WERI-Rb-1 (cell line): Measurements from ENCODE around the gene CDH18.

Source experiments
- DNase-seq: peaks from one replicate; pipeline ENCODE4 v3.0.0-alpha.2; 2020
- H3K27ac ChIP-seq: fragments of 250-450 bp; sonication (Bioruptor Pico); 2 replicates; pipeline ENCODE4 v1.5.1; 2020; ENCODE audit warnings: mild to moderate bottlenecking, moderate library complexity
- H3K27me3 ChIP-seq: fragments of 250-450 bp; sonication (Bioruptor Pico); 2 replicates; pipeline ENCODE4 v1.5.1; 2021; ENCODE audit warnings: mild to moderate bottlenecking, low read depth, moderate library complexity; ENCODE audit not compliant: insufficient read depth, severe bottlenecking
- H3K36me3 ChIP-seq: fragments of 250-450 bp; sonication (Bioruptor Pico); 2 replicates; pipeline ENCODE4 v1.5.1; 2020; ENCODE audit warnings: mild to moderate bottlenecking, moderate library complexity
- H3K4me3 ChIP-seq: 2 replicates; pipeline ENCODE4 v1.5.1; 2011; ENCODE audit warnings: low read depth, mild to moderate bottlenecking, control low read depth, low read length
- H3K9me3 ChIP-seq: fragments of 250-450 bp; sonication (Bioruptor Pico); 2 replicates; pipeline ENCODE4 v1.5.1; 2021; ENCODE audit warnings: mild to moderate bottlenecking, moderate library complexity; ENCODE audit not compliant: severe bottlenecking
- TF ChIP-seq, protein P1 (sequence below): IDR thresholded peaks from 2 replicates; pipeline ENCODE4 v1.5.1; 2011; ENCODE audit warnings: low read depth, mild to moderate bottlenecking, control low read depth, inconsistent platforms, low read length

The CDH18 gene

DNA sequence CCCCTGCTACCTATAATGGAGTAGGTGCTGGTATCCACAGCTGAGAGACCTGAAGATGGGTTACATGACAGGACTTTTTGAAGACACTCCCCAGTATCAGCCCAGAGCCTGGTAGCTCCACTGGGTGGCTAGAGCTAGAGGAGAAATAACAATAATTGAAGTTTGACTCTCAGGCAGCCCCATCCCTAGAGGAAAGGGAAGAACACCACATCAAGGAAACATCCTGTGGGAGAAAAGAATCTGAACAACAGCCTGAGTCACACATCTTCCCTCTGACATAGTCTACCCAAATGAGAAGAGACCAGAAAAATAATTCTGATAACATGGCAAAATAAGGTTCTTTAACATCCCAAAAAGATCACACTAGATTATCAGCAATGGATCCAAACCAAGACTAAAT lies 432.1 kb downstream of the CDH18 start:
- Histone ChIP-seq H3K9me3 (no peaks in the 10 kb centered on the region), H3K27ac (no peak overlapping the region), H3K36me3 (no peaks in the 10 kb centered on the region), H3K4me3 (no peak overlapping the region), H3K27me3 (no peaks in the 10 kb centered on the region)
- TF ChIP-seq, protein P1, sequence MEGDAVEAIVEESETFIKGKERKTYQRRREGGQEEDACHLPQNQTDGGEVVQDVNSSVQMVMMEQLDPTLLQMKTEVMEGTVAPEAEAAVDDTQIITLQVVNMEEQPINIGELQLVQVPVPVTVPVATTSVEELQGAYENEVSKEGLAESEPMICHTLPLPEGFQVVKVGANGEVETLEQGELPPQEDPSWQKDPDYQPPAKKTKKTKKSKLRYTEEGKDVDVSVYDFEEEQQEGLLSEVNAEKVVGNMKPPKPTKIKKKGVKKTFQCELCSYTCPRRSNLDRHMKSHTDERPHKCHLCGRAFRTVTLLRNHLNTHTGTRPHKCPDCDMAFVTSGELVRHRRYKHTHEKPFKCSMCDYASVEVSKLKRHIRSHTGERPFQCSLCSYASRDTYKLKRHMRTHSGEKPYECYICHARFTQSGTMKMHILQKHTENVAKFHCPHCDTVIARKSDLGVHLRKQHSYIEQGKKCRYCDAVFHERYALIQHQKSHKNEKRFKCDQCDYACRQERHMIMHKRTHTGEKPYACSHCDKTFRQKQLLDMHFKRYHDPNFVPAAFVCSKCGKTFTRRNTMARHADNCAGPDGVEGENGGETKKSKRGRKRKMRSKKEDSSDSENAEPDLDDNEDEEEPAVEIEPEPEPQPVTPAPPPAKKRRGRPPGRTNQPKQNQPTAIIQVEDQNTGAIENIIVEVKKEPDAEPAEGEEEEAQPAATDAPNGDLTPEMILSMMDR, result no peak
- no peak for DNase-seq

DNA sequence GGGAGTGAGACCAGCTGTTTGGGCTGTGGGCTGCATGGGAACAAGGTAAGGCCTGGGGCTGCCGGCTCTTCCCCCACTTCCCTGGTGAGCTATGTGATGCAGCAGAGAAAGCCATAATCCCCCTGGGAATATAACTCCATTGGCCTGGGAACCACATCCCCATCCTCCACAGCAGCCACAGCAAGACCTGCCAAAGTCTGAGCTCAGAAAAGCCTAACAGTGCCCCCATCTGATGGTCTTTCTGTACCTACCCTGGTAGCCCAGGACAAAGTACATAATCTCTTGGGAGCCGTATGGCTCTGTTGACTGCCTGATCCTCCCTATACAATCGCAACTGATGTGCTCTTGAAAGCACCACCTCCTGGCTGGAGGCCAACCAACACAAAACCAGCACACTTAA lies 432.6 kb downstream of the CDH18 start:
- DNase-seq, result peak; percentile 59
- no peaks in the 10 kb centered on the region for H3K9me3 ChIP-seq
- TF ChIP-seq, protein P1, result no peak
- no peak overlapping the region for H3K27ac ChIP-seq
- no peaks in the 10 kb centered on the region for H3K27me3 ChIP-seq
- H3K36me3 ChIP-seq, result no peaks in the 10 kb centered on the region
- H3K4me3 ChIP-seq, result no peak overlapping the region

GRCh38 chr5:19554524-19554923 lies 433.5 kb downstream of the CDH18 start:
- H3K27me3 ChIP-seq, result no peaks in the 10 kb centered on the region
- no peak for DNase-seq
- no peak overlapping the region for H3K27ac ChIP-seq
- no peaks in the 10 kb centered on the region for H3K9me3 ChIP-seq
- H3K4me3 ChIP-seq, result no peak overlapping the region
- H3K36me3 ChIP-seq, result no peaks in the 10 kb centered on the region
- TF ChIP-seq, protein P1, result no peak

DNA sequence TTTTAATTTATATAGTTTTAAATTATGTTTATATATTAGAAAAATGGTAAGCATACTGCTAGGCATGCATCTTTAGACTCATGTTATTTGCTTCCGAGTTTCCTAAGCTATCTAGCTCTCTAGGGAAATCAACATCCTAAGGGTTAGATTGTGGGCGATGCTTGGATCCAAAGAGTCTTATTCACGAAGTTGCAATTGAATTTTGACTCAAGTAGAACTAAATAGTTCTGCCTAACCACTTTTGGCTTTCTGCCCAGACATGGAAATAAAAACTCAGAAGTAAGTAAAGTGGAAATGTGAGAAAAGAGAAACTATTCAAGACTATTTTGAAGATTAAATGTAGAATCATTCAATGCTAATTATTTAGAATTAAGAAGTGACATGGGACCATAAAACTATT lies 440.4 kb downstream of the CDH18 start:
- Histone ChIP-seq H3K27me3 (no peaks in the 10 kb centered on the region), H3K36me3 (no peaks in the 10 kb centered on the region), H3K27ac (no peak overlapping the region), H3K9me3 (no peaks in the 10 kb centered on the region), H3K4me3 (no peak overlapping the region)
- TF ChIP-seq, protein P1, result no peak
- no peak for DNase-seq

- TF ChIP-seq, protein P1, result no peak
- Histone ChIP-seq H3K9me3 (no peaks in the 10 kb centered on the region), H3K4me3 (no peak overlapping the region), H3K27ac (no peak overlapping the region), H3K27me3 (no peaks in the 10 kb centered on the region), H3K36me3 (no peaks in the 10 kb centered on the region)
- DNase-seq, result no peak
Observed at GRCh38 chr5:19546521-19546920, 441.5 kb downstream of the CDH18 start.

- Histone ChIP-seq H3K27me3 (no peaks in the 10 kb centered on the region), H3K4me3 (no peak overlapping the region), H3K27ac (no peak overlapping the region), H3K36me3 (no peaks in the 10 kb centered on the region), H3K9me3 (no peaks in the 10 kb centered on the region)
- TF ChIP-seq, protein P1, result peak; percentile 24; the same call in 1 of the 2 replicates
- DNase-seq, result no peak
Observed at GRCh38 chr5:19538607-19539006, 449.4 kb downstream of the CDH18 start.
